Stimulated activated CD8-positive, alpha-beta memory T cell treated with anti-CD3 and anti-CD28 coated beads, Interleukin-4, amount 100 ng/mL, for 48 hours (primary cell): ENCODE results near the gene TIMMDC1.

Experiments used
- DNase-seq: peaks from one replicate; pipeline ENCODE4 v3.0.0-alpha.2; 2020

The TIMMDC1 gene

GRCh38 chr3:119498186-119499011, at the start of gene TIMMDC1:
TSS of gene TIMMDC1 (plus strand) at chr3:119498547. CDS start at chr3:119498734, 187 bp downstream.
- peak; percentile 97 for DNase-seq

GRCh38 chr3:119453822-119454221, 44.5 kb upstream of the TIMMDC1 start:
- DNase-seq: no peak

- DNase-seq: no peak
These were observed 41.9 kb upstream of the TIMMDC1 start for GRCh38 chr3:119456469-119456868.

- DNase-seq: no peak
These were observed 41.1 kb upstream of the TIMMDC1 start for GRCh38 chr3:119457246-119457645.

GRCh38 chr3:119463171-119464169, 34.9 kb upstream of the TIMMDC1 start, which contains the start of gene TMEM39A:
TSS of gene TMEM39A (minus strand) at chr3:119463615. CDS start at chr3:119462074, 1,541 bp downstream.
- peak; percentile 100 for DNase-seq

GRCh38 chr3:119468041-119468440, 30.3 kb upstream of the TIMMDC1 start:
- DNase-seq: no peak

GRCh38 chr3:119469418-119470189, 28.7 kb upstream of the TIMMDC1 start:
- no peak for DNase-seq

GRCh38 chr3:119470866-119471265, 27.5 kb upstream of the TIMMDC1 start:
- DNase-seq: no peak

GRCh38 chr3:119481079-119481478, 17.3 kb upstream of the TIMMDC1 start:
- no peak for DNase-seq

- no peak for DNase-seq
These were observed 15.2 kb upstream of the TIMMDC1 start for GRCh38 chr3:119483101-119483500.

- no peak for DNase-seq
These were observed 12.8 kb upstream of the TIMMDC1 start for GRCh38 chr3:119485563-119485962.

- DNase-seq: no peak
These were observed 8.2 kb upstream of the TIMMDC1 start for GRCh38 chr3:119490153-119490552.

- no peak for DNase-seq
These were observed 6.2 kb upstream of the TIMMDC1 start for GRCh38 chr3:119492128-119492527.

- no peak for DNase-seq
These were observed 5.5 kb upstream of the TIMMDC1 start for GRCh38 chr3:119492810-119493209.

- no peak for DNase-seq
These were observed 3.8 kb upstream of the TIMMDC1 start for GRCh38 chr3:119494597-119494996.

- peak; percentile 35 for DNase-seq
These were observed 544 bp upstream of the TIMMDC1 start for GRCh38 chr3:119497820-119498185.

GRCh38 chr3:119500265-119500664, 1.9 kb downstream of the TIMMDC1 start:
- no peak for DNase-seq

GRCh38 chr3:119500901-119501300, 2.6 kb downstream of the TIMMDC1 start:
- no peak for DNase-seq

GRCh38 chr3:119506631-119507030, 8.3 kb downstream of the TIMMDC1 start:
- DNase-seq: no peak

- DNase-seq: no peak
These were observed 9.1 kb downstream of the TIMMDC1 start for GRCh38 chr3:119507404-119507803.

- DNase-seq: peak; percentile 39
These were observed 10.0 kb downstream of the TIMMDC1 start for GRCh38 chr3:119508172-119508845.

GRCh38 chr3:119510690-119511089, 12.3 kb downstream of the TIMMDC1 start:
- no peak for DNase-seq
